CD4-positive, alpha-beta T cell treated with Interleukin-17A for 4 hours (primary cell): ENCODE data around the gene HOXC5.
"Not testable (repeated sequence)": the region's sequence is repeated elsewhere in the genome, so short reads cannot be mapped to it uniquely, and the experiment has no call there.

Source experiments
- DNase-seq: peaks from one replicate; pipeline ENCODE4 v3.0.0-alpha.2; 2020; ENCODE audit warnings: mixed read lengths

Gene HOXC5

DNA sequence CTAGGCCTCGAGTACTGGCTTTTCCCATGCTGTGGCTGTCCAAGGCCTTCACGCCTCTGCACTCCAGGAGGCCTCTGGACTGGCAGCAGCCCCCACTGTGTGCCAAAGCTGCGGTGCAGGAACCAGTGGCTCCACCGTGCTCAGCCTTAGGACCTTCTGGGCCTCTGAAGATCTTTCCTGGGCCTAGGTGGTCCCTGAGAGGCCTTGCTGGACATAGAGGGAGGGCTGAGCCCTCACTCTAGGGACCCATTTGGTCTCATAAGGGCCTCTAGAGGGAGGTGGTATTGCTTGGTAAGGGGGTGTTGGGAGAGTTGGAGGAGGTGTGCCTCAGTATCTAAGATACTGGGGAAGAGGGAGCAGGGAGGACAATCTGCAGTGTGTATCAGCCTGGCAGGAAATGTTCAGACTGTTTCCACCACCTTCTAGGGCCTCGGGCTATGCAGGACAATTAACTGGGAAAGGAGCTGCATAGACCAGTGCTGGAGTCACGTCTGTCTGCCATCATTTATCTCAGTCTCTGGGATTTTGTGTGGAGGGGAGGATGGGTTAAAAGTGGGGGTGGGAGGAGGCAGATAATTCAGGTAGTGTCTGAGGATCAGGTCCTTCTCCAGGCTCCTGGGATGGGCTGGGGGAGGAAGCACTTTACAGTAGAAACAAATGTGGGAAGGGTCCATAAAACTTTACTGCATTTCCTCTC is 2.9 kb downstream of the HOXC5 start:
- no peak for DNase-seq

DNA sequence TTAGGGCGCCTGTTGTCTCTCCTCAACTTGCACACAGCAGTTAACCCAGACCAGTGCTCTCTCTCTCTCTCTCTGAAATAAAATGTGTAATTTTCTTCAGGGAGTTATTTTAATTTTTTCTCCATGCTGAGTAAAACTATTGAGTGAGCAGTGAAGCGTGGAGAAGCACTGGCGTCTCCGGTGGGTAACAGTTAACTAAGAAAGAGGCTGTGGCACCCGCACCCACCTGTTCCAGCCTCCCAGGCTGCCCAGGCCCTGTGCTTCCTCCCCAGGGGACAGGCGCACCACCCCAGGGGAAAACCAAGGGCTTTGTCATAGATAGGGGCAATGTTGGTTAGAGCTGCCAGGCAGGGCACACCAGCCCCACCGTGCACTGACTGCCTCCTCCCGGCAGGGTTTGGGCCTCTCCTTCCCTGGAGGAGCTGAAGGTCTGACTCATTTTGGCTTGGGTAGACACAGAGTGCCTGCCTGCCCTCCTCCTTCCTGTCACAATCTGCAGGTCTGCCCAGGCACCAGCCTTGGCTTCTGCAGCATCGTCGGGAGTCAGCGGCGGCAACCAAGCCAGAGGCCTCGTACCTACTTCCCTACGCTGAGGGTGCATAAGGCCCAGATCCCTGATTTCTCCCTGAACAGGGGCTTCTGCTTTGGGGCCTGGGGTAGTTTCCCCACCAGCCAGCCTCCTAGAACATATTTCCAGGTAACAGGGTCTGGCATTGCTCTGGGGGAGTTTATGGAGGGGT is 3.9 kb downstream of the HOXC5 start:
- no peak for DNase-seq

DNA sequence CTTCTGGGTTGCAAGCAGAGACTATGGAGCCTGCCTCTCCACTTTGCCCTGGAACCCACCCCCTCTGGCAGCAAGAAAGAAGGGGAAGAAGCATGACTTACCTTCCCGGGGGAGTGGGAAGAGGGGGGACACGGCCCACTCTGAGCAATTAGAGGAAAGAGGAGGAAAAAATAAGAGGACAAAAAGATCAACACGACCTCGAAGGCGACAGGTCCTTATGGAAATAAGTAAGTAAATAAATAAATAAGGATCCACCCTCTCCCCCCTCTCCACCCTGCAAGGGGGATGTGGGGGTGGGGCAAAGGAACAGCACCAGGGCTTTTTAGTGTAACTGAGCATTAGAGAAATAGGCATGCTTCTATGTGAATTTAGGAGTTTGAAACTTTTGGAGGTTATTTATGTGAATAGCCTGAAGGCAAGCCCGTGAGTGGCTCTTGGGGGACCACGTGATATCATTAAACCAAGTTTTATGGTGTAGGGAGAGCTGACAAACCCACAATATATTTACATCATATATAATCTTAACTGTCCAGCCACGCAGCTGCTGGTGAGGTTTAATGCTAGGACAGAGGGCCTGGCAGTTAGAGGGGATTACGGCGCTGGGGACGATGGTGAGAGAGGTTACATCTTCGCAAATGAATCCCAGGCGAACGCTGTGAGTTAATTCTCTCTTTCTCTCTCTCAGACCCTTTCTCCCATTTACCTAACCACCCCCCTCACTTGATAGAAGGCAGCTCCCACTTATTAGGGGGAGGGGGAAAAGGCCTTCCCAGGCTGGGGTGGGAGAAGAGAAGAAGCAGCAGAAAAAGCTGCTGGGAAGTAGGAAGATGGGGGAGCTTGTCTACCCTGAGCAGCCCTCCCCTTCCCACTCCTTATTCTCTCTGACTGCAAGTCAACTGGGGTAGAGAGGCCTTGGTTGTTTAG is 4.8 kb downstream of the HOXC5 start:
- DNase-seq, result no peak

DNA sequence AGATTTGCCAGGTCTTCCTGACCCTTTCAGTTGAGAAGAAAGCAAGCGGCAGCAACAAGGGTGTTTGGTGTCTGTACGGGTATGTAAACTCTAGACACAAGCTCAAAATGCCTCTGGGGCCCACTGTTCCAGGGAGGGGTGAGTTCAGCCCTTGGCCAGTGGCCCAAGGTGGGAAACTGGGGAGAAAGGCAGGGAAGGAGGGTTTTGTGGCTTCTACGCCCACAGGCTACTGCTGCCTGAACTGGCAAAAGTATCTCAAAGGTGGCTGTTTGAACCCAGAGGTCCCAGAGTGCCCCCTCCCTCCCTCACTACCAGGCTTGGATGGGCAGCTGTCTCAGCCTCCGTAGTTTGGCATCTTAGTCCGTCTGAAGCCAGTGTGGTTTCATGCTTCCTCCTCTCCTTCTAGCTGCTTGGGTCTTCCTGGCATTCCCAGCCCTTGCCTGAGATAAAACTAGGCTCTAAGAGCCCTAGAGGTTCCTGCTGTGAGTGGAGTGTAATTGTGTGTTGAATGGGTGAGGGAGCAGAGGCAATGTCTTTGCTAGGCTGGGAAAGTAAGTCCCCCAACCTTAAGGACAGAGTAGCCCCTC is 5.5 kb downstream of the HOXC5 start:
- no peak for DNase-seq

DNA sequence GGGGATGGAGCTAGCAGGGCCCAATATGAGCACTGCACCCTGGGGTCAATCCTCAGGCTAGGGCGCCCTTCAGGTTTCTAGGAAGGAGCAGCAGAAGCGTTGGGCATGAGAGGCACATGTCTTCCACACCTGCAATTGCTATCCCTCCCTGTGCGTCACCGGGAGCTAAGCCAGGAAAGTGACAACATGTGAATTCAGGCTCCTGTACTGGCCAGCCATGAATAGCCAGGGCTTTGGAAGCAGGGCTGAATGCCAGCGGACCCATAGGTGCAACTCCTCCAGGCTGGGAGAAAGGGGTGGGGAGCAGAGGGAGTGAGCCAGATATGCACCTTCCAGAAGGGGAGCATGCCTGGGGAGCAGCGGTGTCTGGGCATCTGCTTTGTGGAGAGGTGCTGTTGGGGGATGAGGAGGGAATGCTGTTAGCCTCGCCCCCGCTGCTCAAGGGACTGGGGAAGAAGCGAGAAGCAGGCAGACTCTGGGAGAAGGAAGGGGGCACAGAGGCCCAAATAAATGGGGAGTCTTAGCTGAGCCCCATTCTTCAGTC is 6.1 kb downstream of the HOXC5 start:
- DNase-seq, result no peak

DNA sequence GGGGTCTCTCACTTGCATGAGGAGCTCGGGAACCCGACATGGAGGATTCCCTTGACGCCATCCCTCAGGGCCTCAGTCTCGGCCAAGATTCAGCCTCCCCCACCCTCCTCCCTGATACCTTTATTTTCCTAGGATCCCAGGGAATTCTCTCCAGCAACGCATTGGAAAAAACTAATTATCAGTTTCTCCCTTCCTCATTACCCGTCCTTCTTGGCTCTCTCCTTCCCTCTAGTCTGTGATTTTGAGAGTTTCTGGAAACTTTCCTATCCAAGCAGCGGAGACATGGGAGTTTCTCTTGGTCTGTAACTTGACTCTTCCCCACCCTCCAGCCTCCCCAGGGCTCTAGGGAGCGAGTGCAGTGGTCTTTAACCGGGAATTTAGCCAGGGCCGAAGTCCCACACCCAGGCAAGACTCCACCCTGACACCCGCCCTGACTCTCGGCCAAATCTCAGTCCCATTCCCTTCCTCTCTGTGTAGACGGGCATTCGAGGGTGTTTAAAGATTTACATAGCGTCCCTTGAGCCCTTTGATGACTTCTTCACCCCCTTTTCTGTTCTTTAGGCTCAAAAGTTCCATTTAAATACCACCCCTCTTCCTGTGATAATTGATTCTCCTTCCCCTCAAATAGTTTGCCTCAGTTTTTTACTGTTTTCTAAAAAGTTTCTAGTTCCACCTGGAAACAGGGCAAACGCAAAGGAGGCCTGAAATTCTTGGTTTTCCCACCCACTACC is 6.7 kb downstream of the HOXC5 start:
- DNase-seq, result no peak

DNA sequence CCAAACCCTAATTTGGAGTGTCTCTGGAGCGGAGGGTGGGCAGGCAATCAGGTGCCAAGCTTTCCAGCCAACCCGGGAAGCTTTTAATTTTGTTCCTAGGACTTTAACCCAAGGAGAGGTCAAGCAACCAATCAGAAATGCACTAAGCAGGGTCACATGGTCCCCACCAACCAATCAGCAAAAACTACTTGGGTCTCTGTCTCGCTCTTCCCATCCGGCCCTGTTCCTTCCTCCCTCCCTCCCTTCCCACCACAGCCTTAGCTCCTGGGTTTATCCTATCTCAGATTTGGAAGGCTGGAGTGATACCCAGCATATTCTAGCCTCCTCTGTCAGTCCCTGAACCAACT is 7.3 kb downstream of the HOXC5 start:
- no peak for DNase-seq

DNA sequence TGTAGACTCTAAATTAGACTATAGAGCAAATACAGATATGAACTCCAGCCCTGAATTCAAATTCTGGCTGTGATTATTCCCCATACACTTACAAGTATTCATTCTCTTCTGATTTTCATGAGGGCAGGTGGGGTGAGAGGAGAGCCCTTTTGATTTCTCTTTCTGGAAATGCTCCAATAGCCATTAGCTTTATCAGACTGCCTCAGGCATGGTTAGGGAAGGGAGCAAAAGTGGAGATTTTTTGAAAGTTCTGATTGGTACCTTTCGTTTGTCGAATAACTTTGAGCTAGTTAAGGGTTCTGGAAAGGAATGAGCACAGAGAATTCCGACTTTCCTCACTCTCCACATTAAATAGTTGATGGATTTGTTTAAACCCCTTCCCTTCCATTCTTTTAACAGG is 7.8 kb downstream of the HOXC5 start:
- no peak for DNase-seq

DNA sequence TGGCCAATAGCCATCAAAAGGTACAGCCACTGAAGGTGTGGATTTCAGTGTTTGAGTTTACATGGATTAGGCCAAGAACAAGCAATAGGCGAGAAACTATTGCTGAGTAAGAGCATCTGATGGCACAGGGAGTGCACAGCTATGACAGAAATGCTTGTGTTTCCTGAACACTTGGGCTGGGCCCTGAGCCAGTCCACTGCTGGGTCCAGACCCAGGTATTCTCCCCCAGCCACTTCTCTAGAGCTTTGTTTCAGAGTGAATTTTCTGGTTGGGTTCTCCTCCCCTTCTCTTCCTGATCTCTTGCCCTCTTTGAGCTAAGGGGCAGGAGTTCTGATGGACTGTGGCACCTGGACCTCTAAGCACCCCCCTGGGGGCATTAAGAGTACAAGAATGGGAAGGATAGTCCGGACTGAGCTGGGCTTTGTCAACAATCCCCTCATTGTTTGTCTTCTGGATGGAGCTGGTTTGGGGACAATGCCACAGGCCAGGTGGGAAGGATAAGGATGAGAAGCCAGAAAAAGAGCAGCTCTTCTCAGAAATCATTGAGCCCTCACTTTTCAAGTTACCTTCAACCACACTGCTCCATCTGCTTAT is 8.3 kb downstream of the HOXC5 start:
- no peak for DNase-seq

DNA sequence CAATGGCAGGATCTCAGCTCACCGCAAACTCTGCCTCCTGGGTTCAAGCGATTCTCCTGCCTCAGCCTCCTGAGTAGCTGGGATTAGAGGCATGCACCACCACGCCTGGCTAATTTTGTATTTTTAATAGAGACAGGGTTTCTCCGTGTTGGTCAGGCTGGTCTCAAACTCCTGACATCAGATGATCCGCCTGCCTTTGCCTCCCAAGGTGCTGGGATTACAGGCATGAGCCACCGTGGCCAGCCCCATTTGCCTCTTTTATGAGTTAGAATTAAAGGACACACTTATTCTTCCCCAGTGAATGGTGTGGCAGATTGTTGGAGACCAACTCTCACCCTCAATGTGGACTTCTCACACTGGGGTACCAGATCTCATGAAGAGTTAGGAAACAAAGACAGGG is 9.2 kb downstream of the HOXC5 start:
- DNase-seq, result not testable (repeated sequence)

DNA sequence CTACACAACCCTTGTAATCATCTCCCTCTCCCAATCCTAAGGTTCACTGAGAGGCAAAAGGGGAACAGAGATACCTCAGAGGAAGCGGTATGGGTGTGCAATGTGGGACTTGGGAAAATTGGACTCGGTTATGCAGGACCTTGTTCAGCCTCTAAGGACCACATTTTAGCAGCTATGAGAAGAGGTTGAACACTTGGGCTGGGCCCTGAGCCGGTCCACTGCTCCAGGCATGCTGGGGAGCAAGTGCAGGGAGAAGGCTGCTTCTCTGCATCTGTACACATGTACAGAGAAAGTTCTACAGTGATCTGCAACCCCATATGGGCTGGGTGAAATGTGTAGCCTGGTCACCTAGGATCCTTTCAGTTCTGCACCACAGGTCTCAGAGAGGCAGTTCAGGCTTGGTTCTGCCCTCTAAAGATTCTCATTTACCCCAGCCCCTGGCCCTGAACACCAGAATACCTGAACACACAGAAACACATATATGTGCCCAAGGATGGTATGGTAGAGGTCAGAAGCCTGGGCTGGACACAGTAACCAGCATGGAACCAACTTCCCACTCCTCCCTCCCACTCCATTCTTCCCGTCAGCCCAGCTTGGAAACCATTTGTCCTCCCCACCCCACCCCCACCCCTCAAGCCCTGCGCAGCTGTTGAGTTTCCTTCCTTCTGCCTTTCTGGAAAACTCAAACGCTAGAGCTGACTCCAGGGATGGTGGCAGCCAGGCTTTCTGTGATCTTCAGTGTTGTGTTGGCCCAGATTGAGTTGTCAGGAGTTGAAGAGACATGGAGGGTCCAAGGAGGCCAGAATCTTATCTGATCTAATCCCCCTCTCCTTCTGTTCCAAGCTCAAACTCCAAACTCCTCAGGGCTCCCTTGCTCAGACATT is 10.4 kb downstream of the HOXC5 start:
- DNase-seq, result no peak

DNA sequence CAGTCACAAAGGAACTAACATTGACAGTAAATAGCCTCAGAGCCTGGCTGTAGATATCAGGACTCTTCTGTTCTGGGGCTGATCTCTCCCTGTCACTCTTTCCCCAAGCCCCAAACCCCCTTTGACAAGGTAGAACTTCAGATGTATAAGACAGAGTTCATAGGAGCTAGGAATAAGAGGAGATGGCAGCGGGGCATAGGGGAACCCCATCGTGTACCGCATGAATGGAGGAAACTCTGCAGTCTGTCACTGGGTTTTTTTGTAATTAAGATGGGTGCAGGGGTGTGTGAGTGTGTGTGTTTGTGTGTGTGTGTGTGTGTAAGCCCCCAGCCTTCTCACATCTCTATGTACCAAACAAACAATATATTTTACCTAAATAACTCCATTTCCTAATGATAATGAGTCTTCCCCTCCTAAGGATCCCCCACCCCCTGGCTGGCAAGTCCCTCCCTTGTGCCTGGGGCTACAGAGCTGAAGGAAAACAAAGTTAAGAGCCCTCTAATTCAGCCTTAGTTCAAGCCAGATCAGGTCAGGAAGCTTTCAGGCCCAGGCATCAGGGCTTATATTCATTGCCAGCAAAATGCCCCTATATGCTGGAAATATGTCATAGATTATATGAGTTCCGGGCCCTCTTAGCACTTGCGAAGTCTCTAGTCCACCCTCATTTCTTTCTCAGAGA is 11.7 kb downstream of the HOXC5 start:
- DNase-seq, result no peak

DNA sequence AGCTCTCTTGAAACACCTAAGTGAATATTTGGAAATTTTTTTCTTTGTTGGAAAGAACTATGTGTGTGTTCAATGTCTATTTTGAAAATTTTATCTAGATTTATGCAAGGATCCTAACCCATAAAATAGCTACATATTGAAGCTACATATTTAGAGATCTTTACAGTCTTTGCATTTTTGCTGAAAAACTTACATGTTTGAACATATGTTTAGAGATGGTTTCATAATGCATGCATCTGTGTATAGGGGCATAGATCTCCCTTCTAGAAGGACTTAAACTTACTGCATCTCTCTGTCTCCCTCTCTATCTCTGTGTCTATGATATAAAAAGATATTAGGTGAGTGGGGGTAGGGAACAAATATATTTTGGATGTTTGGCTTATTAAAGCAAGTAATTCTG is 12.6 kb downstream of the HOXC5 start:
- DNase-seq, result no peak

DNA sequence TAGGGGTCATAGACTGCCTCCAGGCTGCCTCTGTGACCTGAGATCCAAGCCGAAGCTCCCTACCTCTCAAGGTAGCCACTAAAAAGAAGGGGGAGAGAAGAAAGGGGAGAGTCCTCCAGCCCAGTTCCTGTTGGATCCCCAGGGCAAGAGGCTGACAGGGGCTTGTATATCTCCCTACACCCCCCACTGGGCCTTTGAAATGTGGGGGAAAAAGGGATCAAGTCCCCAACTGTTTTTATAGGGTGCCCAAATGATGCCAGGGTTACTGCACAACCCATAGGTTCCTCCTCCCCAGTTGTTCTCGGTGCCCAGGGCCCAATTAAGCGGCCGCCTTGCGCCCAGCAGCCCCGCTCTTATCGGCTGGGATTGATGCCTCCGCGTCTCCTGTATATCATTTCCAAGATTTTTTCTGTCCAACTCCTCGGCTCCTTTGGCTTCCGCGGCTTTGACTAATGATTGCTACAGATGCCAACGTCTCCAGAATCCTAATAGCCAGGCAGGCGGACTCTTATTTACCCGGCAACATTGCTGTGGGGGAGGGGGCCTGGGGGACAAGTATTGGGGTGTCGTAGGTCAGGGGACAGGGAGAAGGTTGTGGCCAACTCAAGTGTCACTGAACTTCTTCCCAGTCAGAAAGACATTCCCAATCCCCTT is 13.1 kb downstream of the HOXC5 start:
- DNase-seq, result no peak

DNA sequence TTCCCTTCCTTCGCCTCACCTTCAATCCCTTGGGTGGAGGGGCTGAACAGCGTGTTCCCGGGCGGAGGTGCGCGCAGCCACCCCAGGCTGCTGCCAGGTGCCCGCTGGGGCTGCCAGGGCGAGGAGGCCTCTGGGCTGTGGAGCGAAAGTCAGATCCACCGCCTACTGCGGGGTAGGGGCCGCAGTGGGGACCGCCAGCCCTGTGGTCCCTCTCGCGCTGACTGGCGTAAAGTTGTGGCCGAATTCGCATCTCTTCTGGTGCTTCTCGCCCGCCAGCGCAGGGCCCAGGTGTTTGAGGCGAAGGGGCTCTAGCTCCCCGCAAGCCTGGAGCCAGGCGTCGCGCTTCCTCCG is 13.9 kb downstream of the HOXC5 start:
- DNase-seq, result no peak

DNA sequence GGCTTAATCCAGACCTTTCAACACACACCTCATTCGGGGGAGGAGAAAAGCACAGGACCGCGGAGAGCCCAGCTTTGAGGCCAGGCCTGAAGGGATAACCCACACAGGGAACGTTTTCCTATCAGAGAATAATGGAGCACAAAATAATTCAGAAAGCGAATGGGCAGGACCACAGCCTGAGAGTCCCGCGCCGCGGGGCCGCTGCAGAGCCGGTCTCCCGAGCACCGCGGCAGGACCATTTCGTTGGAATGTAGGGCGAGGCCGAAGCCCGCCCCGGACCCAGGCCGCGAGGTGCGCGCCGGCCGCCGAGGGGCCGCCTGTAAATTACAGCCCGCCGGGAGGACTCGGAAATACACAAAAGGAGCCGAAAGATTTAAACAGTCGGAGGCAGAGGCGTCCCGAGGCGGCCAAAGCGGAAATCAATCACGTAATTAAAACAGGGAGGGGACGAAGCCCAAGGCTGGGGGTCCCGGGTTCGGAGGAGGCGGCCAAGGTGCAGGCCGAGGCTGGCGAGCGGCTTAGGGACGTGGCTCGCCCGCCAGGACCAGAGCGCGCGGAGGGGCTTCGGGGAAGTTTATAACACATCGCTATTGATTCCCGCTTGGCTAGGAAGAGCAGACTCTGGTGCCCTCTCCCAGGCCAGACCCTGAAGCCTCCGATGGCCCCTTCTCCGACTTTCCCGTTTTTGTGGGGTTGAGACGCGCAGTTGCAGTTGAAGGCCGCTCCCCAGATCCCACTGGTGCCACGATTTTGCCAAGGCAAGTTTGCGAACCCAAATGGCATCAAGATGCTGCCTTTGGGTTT is 14.5 kb downstream of the HOXC5 start:
- DNase-seq, result no peak

DNA sequence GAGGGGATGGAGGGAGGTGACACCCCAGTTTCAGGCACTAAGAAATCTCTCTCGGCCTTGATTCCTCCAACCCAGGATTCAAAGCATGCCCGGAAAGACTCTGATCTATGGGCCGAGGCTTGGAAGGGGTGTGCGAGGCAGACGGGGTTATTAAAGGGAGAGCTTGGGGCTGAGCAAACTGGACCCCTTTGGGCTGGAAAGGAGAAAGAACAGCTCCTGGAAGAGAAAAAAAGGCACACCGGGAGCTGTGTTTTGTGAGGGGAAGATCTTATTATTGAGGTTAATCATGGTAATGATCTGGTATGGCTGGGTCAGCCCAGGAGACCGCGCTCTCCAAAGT is 15.1 kb downstream of the HOXC5 start:
- no peak for DNase-seq

DNA sequence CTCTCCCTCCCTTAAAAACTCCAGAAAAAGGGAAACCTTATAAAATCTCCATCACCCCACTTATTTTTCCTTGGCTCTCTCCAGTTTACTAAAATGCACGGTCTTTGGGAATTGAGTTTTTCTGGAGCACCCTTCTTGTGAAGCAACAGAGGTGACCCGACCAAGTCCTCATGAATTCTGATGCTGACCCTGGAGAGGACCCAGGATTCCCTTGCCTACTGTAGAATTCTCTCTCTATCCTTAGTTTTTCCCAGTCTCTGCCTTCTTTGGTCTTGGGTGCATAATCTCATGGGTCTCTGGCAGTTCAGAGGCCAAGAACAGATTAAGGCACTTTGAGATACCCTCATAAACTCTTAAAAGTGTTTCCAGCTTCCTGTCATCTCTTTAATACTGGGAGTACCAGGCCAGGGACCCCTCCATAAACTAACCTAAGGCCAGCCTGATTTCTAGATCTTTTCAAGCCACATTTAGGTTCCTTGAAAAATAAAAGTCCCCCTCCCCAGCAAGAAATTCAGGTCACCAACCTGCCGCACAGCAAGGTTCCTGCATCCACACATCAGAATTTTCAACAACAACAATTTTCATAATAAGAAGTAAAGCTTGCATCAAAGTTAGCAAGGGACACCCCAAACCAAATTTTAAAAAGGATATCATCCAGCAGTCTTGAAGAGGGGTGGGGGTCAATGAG is 15.7 kb downstream of the HOXC5 start:
- DNase-seq, result no peak
